BLaER1 treated with 17β-estradiol and CSF1 and Interleukin-3, amounts not matched to agents 10 nM and 100 nM (cell line): ENCODE measurements around the gene RIPK3.
A peak's percentile ranks its signal among the peaks of the same experiment; 100 is the strongest.

Experiments used
- H3K27ac ChIP-seq, 11 experiments: shearing (Covaris generic); formaldehyde crosslinking; 2 replicates each; pipeline ENCODE4 v1.8.1; 2022
- H3K27me3 ChIP-seq, 11 experiments: shearing (Covaris generic); formaldehyde crosslinking; 2 replicates each; pipeline ENCODE4 v1.8.1; 2022
- H3K36me3 ChIP-seq, 11 experiments: shearing (Covaris generic); formaldehyde crosslinking; 2 replicates each; pipeline ENCODE4 v1.8.1; 2022
- H3K4me1 ChIP-seq, 10 experiments: shearing (Covaris generic); formaldehyde crosslinking; 2 replicates each; pipeline ENCODE4 v1.8.1; 2022
- H3K4me2 ChIP-seq, 11 experiments: shearing (Covaris generic); formaldehyde crosslinking; 2 replicates each; pipeline ENCODE4 v1.8.1; 2022
- H3K4me3 ChIP-seq, 10 experiments: shearing (Covaris generic); formaldehyde crosslinking; 2 replicates each; pipeline ENCODE4 v1.8.1; 2022
- H3K9ac ChIP-seq, 11 experiments: shearing (Covaris generic); formaldehyde crosslinking; 2 replicates each; pipeline ENCODE4 v1.8.1; 2022
- H3K9me3 ChIP-seq, 11 experiments: shearing (Covaris generic); formaldehyde crosslinking; replicated peaks in 1 of 11; 2 replicates each; pipeline ENCODE4 v1.8.1; 2022
- H4K20me1 ChIP-seq, 11 experiments: shearing (Covaris generic); formaldehyde crosslinking; 2 replicates each; pipeline ENCODE4 v1.8.1; 2022
- Cebpa-rat ChIP-seq, 11 experiments: shearing (Covaris generic); IDR thresholded peaks; 2 replicates each; pipeline ENCODE4 v1.8.1; 2022

Gene RIPK3

GRCh38 chr14:24367514-24368211 lies 27.9 kb upstream of the RIPK3 start, which contains the start of gene NFATC4:
TSS of gene NFATC4 (plus strand) at chr14:24368184. CDS start at chr14:24368341, 157 bp downstream.
- H3K4me1 ChIP-seq, result peaks cover 26 to 56% (median 40%) of the 10 kb centered on the region in 10 experiments
- no peak for TF ChIP-seq Cebpa-rat (IDR thresholded peaks at IDR 0.05)
- peak within 1 kb of the TSS; percentile 84 to 99 (median 94) for H3K4me2 ChIP-seq
- peaks cover 0 to 4% (median 0%) of the 10 kb centered on the region in 11 experiments; a peak in 1 of 22 replicates for H4K20me1 ChIP-seq
- peaks cover 0 to 25% (median 14%) of the 10 kb centered on the region in 11 experiments; a peak in 17 of 22 replicates for H3K36me3 ChIP-seq
- H3K4me3 ChIP-seq, result peak within 1 kb of the TSS; percentile 55 to 94 (median 78)
- H3K9ac ChIP-seq, result peak within 1 kb of the TSS; percentile 77 to 94 (median 84)
- H3K27ac ChIP-seq, result peak within 1 kb of the TSS; percentile 62 to 96 (median 87); a peak in 21 of 22 replicates
- no peaks in the 10 kb centered on the region for H3K9me3 ChIP-seq
- no peaks in the 10 kb centered on the region for H3K27me3 ChIP-seq

- Histone ChIP-seq H3K9ac (peak overlapping the region; percentile 75 to 94 (median 84)), H3K9me3 (no peaks in the 10 kb centered on the region), H3K27ac (peak overlapping the region; percentile 62 to 96 (median 87); a peak in 21 of 22 replicates), H3K4me1 (peaks cover 29 to 56% (median 41%) of the 10 kb centered on the region in 10 experiments), H3K36me3 (peaks cover 0 to 18% (median 7%) of the 10 kb centered on the region in 11 experiments; a peak in 13 of 22 replicates), H3K27me3 (no peaks in the 10 kb centered on the region), H3K4me3 (peak overlapping the region; percentile 55 to 94 (median 78)), H3K4me2 (peak overlapping the region; percentile 84 to 99 (median 94)), H4K20me1 (peaks cover 0 to 4% (median 0%) of the 10 kb centered on the region in 11 experiments; a peak in 1 of 22 replicates)
- no peak for TF ChIP-seq Cebpa-rat (IDR thresholded peaks at IDR 0.05)
Observed at GRCh38 chr14:24366721-24367513, 27.1 kb upstream of the RIPK3 start.

- Histone ChIP-seq H3K27me3 (no peaks in the 10 kb centered on the region), H3K4me1 (peaks cover 29 to 54% (median 43%) of the 10 kb centered on the region in 10 experiments), H4K20me1 (peaks cover 0 to 4% (median 0%) of the 10 kb centered on the region in 11 experiments; a peak in 1 of 22 replicates), H3K4me2 (peak overlapping the region; percentile 84 to 99 (median 94)), H3K4me3 (peak overlapping the region; percentile 55 to 94 (median 78)), H3K36me3 (peaks cover 0 to 13% (median 1%) of the 10 kb centered on the region in 11 experiments; a peak in 8 of 22 replicates), H3K9me3 (no peaks in the 10 kb centered on the region), H3K9ac (peak overlapping the region; percentile 75 to 94 (median 84)), H3K27ac (peak overlapping the region; percentile 62 to 96 (median 87); a peak in 21 of 22 replicates)
- TF ChIP-seq Cebpa-rat (IDR thresholded peaks at IDR 0.05), result no peak
Observed at GRCh38 chr14:24366413-24366720, 26.6 kb upstream of the RIPK3 start.

DNA sequence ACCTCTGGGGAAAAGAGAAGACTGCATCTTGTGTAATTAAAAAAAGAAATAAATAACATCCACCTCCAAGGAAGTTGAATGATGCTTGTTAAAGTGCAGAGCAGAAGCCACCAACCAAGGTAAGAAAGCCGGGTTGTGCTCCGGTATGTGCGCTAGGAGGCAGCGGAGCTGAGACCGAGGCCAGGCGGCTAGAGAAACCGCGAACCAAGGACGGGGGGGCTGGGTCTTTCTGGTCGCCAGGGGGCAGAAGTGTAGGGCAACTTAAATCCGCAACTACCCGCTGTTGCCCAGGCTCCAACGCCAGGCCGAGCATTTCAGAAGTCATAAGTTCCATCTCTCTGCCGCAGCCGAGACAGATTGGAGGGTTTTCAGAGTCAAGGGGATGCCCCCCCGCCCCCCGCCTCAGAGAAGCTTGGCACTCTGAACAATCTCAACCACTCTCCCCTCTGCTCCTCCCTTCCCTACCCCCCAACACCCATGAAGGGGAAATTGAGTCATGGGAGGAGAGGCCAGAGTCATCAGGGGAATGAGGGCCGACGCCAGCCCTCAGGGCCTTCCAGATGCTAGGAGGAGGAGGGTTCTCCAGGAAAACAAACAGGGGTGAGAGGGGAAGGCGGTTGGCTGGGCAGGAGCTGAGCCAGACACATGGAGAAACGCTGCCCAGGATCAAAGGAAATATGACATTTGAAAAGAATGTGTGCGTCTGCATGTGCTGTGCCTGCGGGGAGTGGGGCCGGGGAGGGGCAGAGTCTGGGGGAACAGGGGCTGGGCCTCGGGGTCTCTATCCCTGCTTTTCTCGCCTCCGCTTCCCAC lies 26.0 kb upstream of the RIPK3 start:
- no peak for TF ChIP-seq Cebpa-rat (IDR thresholded peaks at IDR 0.05)
- Histone ChIP-seq H3K36me3 (peaks cover 0 to 8% (median 0%) of the 10 kb centered on the region in 11 experiments; a peak in 6 of 22 replicates), H4K20me1 (peaks cover 0 to 4% (median 0%) of the 10 kb centered on the region in 11 experiments; a peak in 1 of 22 replicates), H3K4me2 (peak overlapping the region; percentile 84 to 99 (median 94)), H3K27ac (peak overlapping the region; percentile 62 to 96 (median 87); a peak in 20 of 22 replicates), H3K4me1 (peaks cover 29 to 55% (median 44%) of the 10 kb centered on the region in 10 experiments), H3K9ac (peak overlapping the region; percentile 75 to 94 (median 84)), H3K9me3 (no peaks in the 10 kb centered on the region), H3K4me3 (peak overlapping the region; percentile 55 to 94 (median 78); a peak in 18 of 20 replicates), H3K27me3 (no peaks in the 10 kb centered on the region)

DNA sequence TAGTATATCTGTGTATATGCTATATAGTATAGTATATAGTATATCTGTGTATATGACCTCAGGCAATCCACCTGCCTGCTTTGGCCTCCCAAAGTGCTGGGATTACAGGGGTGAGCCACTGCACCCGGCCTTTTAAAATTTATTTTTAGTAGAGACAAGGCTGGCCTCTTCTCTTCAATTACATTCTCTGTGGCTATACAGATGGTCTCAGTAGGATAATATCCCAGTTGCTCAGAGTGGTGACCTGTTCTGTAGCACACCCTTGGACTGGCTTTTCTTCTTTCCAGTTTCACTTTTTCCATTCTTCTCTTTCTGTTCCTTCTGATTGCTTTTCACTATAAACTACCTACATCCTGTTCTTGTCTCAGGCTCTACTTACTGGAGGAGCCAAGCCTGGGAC lies 25.1 kb upstream of the RIPK3 start:
- H3K4me1 ChIP-seq, result peaks cover 20 to 51% (median 40%) of the 10 kb centered on the region in 10 experiments
- peaks cover 0 to 1% (median 0%) of the 10 kb centered on the region in 11 experiments; a peak in 1 of 22 replicates for H4K20me1 ChIP-seq
- H3K9ac ChIP-seq, result no peak overlapping the region
- peak overlapping the region in 10 of 11 experiments; percentile 6 to 99 (median 92); a peak in 18 of 22 replicates for H3K4me2 ChIP-seq
- H3K4me3 ChIP-seq, result no peak overlapping the region
- H3K9me3 ChIP-seq, result no peaks in the 10 kb centered on the region
- no peaks in the 10 kb centered on the region for H3K27me3 ChIP-seq
- no peak overlapping the region for H3K27ac ChIP-seq
- peaks cover 0 to 1% (median 0%) of the 10 kb centered on the region in 11 experiments; a peak in 2 of 22 replicates for H3K36me3 ChIP-seq
- TF ChIP-seq Cebpa-rat (IDR thresholded peaks at IDR 0.05), result no peak

DNA sequence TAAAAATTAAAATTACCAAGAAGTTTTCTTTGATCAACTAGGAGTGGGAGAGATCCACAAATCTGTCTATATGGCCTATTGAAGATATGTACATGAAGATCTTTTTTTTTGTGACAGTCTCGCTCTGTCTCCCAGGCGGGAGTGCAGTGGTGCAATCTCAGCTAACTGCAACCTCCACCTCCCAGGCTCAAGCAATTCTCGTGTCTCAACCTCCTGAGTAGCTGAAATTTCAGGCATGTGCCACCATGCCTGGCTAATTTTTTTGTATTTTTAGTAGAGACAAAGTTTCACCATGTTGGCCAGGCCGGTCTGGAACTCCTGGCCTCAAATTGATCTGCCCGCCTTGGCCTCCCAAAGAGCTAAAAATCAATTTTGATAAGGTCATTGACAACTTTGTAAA lies 23.6 kb upstream of the RIPK3 start:
- H3K9ac ChIP-seq, result no peak overlapping the region
- H3K36me3 ChIP-seq, result no peaks in the 10 kb centered on the region
- no peak overlapping the region for H3K4me3 ChIP-seq
- H3K27me3 ChIP-seq, result no peaks in the 10 kb centered on the region
- peaks cover 9 to 47% (median 29%) of the 10 kb centered on the region in 10 experiments for H3K4me1 ChIP-seq
- no peak overlapping the region for H3K4me2 ChIP-seq
- no peak for TF ChIP-seq Cebpa-rat (IDR thresholded peaks at IDR 0.05)
- no peaks in the 10 kb centered on the region for H4K20me1 ChIP-seq
- H3K9me3 ChIP-seq, result no peaks in the 10 kb centered on the region
- H3K27ac ChIP-seq, result no peak overlapping the region

DNA sequence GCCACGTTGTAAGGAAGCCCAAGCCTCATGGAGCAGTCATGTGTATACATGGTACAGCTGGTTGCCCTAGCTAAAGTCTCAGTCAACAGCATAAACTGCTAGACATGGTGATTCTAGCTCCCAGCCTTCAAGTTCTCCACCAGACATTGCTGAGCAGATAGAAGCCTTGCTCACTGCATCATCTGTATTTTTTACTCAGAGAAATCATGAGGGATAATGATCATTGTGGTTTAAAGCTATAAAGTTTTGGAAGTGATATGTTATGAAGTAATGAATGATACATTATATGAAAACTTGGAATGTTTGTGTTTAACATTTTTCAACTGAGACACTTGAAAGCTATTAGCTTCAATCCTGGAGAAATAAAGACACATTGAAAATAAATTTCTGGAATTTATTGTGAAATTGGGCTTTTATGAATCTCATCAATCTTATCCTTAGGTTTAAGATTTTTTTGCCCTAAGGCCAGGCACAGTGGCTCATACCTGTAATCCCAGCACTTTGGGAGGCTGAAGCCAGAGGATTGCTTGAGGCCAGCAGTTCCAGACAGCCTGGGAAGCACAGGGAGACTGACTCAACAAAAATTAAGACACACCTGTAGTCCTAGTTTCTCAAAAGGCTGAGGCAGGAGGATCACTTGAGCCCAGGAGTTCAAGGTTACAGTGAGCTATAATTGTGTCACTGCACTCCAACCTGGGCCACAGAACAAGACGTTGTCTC lies 22.6 kb upstream of the RIPK3 start:
- H4K20me1 ChIP-seq, result no peaks in the 10 kb centered on the region
- H3K9ac ChIP-seq, result no peak overlapping the region
- H3K27ac ChIP-seq, result no peak overlapping the region
- peak overlapping the region in 1 of 11 experiments; percentile 30; a peak in 1 of 22 replicates for H3K4me2 ChIP-seq
- H3K9me3 ChIP-seq, result no peaks in the 10 kb centered on the region
- no peaks in the 10 kb centered on the region for H3K27me3 ChIP-seq
- H3K4me1 ChIP-seq, result peaks cover 9 to 39% (median 26%) of the 10 kb centered on the region in 10 experiments
- H3K36me3 ChIP-seq, result no peaks in the 10 kb centered on the region
- no peak overlapping the region for H3K4me3 ChIP-seq
- no peak for TF ChIP-seq Cebpa-rat (IDR thresholded peaks at IDR 0.05)

- H3K9me3 ChIP-seq, result no peaks in the 10 kb centered on the region
- no peaks in the 10 kb centered on the region for H3K36me3 ChIP-seq
- H3K9ac ChIP-seq, result no peak overlapping the region
- no peak for TF ChIP-seq Cebpa-rat (IDR thresholded peaks at IDR 0.05)
- no peak overlapping the region for H3K4me3 ChIP-seq
- no peaks in the 10 kb centered on the region for H4K20me1 ChIP-seq
- H3K27me3 ChIP-seq, result no peaks in the 10 kb centered on the region
- peak overlapping the region in 3 of 11 experiments; percentile 20 to 43 (median 30); a peak in 6 of 22 replicates for H3K4me2 ChIP-seq
- no peak overlapping the region for H3K27ac ChIP-seq
- peaks cover 9 to 30% (median 19%) of the 10 kb centered on the region in 10 experiments for H3K4me1 ChIP-seq
Observed at GRCh38 chr14:24361326-24361725, 21.5 kb upstream of the RIPK3 start.
